ENCODE measurements around the gene FAAH2. TPM values are rescaled to one million over a fixed set of nuclear protein-coding genes. Genes with fewer than 3 reads are reported as not detected.

Gene FAAH2
- total and polyA plus RNA-seq, 2 donors (not counting 3 experiments of a cell fraction or from before 2014, with no cell fraction given), result 0.06 to 0.15 TPM

DNA sequence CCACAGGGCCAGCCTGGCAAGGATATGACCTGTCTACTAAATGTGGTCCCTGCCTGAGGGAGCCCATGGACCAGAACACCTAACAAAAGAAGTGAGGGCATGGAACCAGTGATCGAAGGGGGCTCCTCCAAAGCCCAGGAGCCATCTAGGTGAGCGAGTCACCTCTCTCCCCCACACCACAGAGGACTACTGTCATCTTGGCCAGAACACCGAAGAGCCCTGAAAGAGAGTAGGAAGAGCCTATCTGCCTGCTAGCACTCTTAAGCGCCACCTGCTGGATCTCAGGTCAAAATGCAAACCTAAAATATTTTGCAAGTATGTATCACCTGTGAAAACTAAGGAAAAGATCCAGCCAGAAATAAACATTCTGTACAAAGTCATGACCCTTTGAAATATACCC lies 167.4 kb downstream of the FAAH2 start:
- intact Hi-C loops (cut with micrococcal nuclease), result loop anchor here (1.0 to 5.0 kb wide), 5 partner anchors 125 to 453 kb away; no protein-coding TSS in a partner anchor

DNA sequence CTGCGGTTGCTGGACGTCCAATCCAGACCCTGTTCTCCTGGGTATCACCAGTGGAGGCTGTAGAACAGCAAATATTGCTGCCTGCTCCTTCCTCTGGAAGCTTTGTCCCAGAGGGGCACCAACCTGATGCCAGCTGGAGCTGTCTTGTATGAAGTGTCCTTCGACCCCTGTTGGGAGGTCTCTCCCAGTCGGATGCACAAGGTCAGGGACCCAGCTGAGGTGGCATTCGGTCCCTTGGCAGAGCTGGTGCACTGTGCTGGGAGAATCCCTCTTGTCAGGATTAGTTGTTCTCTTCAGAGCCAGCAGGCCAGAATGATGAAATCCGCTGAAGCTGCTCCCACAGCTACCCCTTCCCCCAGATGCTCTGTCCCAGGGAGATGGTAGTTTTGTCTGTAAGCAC lies 195.0 kb downstream of the FAAH2 start:
- Histone ChIP-seq H3K27me3 (ENCODE audit: control insufficient read depth in 2 of 2, insufficient read depth in 2 of 2, low read length in 2 of 2) (no peaks in the 10 kb centered on the region), H3K9me1 (replicated peaks; ENCODE audit: control insufficient read depth, extremely low read depth, insufficient read depth, low read length) (no peaks in the 10 kb centered on the region), H3K36me3 (ENCODE audit: control insufficient read depth in 2 of 2, extremely low read depth in 1 of 2, insufficient read depth in 2 of 2, low read length in 2 of 2) (no peaks in the 10 kb centered on the region), H3K79me2 (ENCODE audit: control insufficient read depth, insufficient read depth, low read length) (no peaks in the 10 kb centered on the region), H3K4me1 (ENCODE audit: control insufficient read depth, extremely low read depth, insufficient read depth, low read length) (no peaks in the 10 kb centered on the region), H3K4me3 (replicated peaks in 1 of 3; ENCODE audit: insufficient read depth in 1 of 3, low read depth in 1 of 3, low read length in 3 of 3) (no peak overlapping the region), H4K20me1 (replicated peaks; ENCODE audit: control insufficient read depth, extremely low read depth, insufficient read depth, low read length) (no peaks in the 10 kb centered on the region), H2AFZ (ENCODE audit: low read depth, low read length) (no peak overlapping the region), H3K9ac (replicated peaks; ENCODE audit: extremely low read depth, insufficient read depth, low read length) (no peak overlapping the region), H3K9me3 (replicated peaks; ENCODE audit: control insufficient read depth, insufficient read depth, low read length) (no peaks in the 10 kb centered on the region), H3K4me2 (ENCODE audit: insufficient read depth, low read length) (no peak overlapping the region), H3K27ac (ENCODE audit: insufficient read depth, low read depth, low read length) (no peak overlapping the region)
- FAIRE-seq (no peak), DNase-seq (ENCODE audit: low read depth, low spot score) (no peak)
- intact Hi-C loops (cut with micrococcal nuclease), result no loop called here
- POLR2A ChIA-PET, result no interaction called here
- BruUV-seq (replicated peaks), result no TSS peak
- no peak for TF ChIP-seq JUN (IDR thresholded peaks at IDR 0.05; ENCODE audit: borderline replicate concordance, insufficient read depth, insufficient read length, low read depth)
- TF ChIP-seq, protein P1, sequence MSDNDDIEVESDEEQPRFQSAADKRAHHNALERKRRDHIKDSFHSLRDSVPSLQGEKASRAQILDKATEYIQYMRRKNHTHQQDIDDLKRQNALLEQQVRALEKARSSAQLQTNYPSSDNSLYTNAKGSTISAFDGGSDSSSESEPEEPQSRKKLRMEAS (IDR thresholded peaks at IDR 0.05; ENCODE audit: insufficient read depth, insufficient read length), result no peak
- TF ChIP-seq, protein P2, sequence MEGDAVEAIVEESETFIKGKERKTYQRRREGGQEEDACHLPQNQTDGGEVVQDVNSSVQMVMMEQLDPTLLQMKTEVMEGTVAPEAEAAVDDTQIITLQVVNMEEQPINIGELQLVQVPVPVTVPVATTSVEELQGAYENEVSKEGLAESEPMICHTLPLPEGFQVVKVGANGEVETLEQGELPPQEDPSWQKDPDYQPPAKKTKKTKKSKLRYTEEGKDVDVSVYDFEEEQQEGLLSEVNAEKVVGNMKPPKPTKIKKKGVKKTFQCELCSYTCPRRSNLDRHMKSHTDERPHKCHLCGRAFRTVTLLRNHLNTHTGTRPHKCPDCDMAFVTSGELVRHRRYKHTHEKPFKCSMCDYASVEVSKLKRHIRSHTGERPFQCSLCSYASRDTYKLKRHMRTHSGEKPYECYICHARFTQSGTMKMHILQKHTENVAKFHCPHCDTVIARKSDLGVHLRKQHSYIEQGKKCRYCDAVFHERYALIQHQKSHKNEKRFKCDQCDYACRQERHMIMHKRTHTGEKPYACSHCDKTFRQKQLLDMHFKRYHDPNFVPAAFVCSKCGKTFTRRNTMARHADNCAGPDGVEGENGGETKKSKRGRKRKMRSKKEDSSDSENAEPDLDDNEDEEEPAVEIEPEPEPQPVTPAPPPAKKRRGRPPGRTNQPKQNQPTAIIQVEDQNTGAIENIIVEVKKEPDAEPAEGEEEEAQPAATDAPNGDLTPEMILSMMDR (IDR thresholded peaks at IDR 0.05; ENCODE audit: extremely low read depth in 1 of 2, insufficient read depth in 1 of 2, low read depth in 1 of 2, low read length in 2 of 2), result no peak
- TF ChIP-seq EZH2 (IDR thresholded peaks at IDR 0.05; ENCODE audit: borderline replicate concordance, low read depth, low read length, severe bottlenecking), result no peak
- TF ChIP-seq POLR2A (IDR thresholded peaks at IDR 0.05; ENCODE audit: low read depth, low read length), result no peak
- CTCF ChIA-PET, result no interaction called here
- dilution Hi-C loops (cut with MboI; ENCODE audit: extremely low pct_ligation_motif_present, low sequenced_read_pairs), result no loop called here

More for the DNA sequence above, 167.4 kb downstream of the FAAH2 start:
- no peaks in the 10 kb centered on the region for H3K27me3 ChIP-seq (ENCODE audit: control insufficient read depth in 2 of 2, insufficient read depth in 2 of 2, low read length in 2 of 2)
- H3K79me2 ChIP-seq (ENCODE audit: control insufficient read depth, insufficient read depth, low read length), result no peaks in the 10 kb centered on the region
- FAIRE-seq (peak; percentile 68), DNase-seq (ENCODE audit: low read depth, low spot score) (peak; percentile 36)
- no peaks in the 10 kb centered on the region for H4K20me1 ChIP-seq (replicated peaks; ENCODE audit: control insufficient read depth, extremely low read depth, insufficient read depth, low read length)
- no peak overlapping the region for H3K4me2 ChIP-seq (ENCODE audit: insufficient read depth, low read length)
- H2AFZ ChIP-seq (ENCODE audit: low read depth, low read length), result peak overlapping the region; percentile 9
- H3K36me3 ChIP-seq (ENCODE audit: control insufficient read depth in 2 of 2, extremely low read depth in 1 of 2, insufficient read depth in 2 of 2, low read length in 2 of 2), result no peaks in the 10 kb centered on the region
- no peak overlapping the region for H3K27ac ChIP-seq (ENCODE audit: insufficient read depth, low read depth, low read length)
- H3K9me1 ChIP-seq (replicated peaks; ENCODE audit: control insufficient read depth, extremely low read depth, insufficient read depth, low read length), result no peaks in the 10 kb centered on the region
- dilution Hi-C loops (cut with MboI; ENCODE audit: extremely low pct_ligation_motif_present, low sequenced_read_pairs), result no loop called here
- H3K9me3 ChIP-seq (replicated peaks; ENCODE audit: control insufficient read depth, insufficient read depth, low read length), result no peaks in the 10 kb centered on the region
- no peak overlapping the region for H3K9ac ChIP-seq (replicated peaks; ENCODE audit: extremely low read depth, insufficient read depth, low read length)
- ChIA-PET CTCF (interaction anchor here (0.8 to 1.6 kb wide), 4 partner anchors 9 to 298 kb away, joined by 3 to 10 read pairs (median 6); no protein-coding TSS in a partner anchor), POLR2A (no interaction called here)
- TF ChIP-seq MYC (IDR thresholded peaks at IDR 0.05; ENCODE audit: low read depth, low read length) (no peak), POLR2A (IDR thresholded peaks at IDR 0.05; ENCODE audit: low read depth, low read length) (no peak)
- TF ChIP-seq, protein P2 (IDR thresholded peaks at IDR 0.05; ENCODE audit: extremely low read depth in 1 of 2, insufficient read depth in 1 of 2, low read depth in 1 of 2, low read length in 2 of 2), result peak; percentile 35 to 44
- no TSS peak for BruUV-seq (replicated peaks)
- no peak overlapping the region for H3K4me3 ChIP-seq (replicated peaks in 1 of 3; ENCODE audit: insufficient read depth in 1 of 3, low read depth in 1 of 3, low read length in 3 of 3)
- H3K4me1 ChIP-seq (ENCODE audit: control insufficient read depth, extremely low read depth, insufficient read depth, low read length), result peaks cover 42% of the 10 kb centered on the region

Measured in endothelial cell of umbilical vein (primary cell).